22Rv1 (cell line): Measurements from ENCODE around the gene SUOX.

Experiments used
- H3K27ac ChIP-seq: fragments of 450-650 bp; 2 replicates; pipeline ENCODE4 v1.5.1; 2017
- CTCF ChIP-seq: fragments of 450-650 bp; IDR thresholded peaks from 2 replicates; pipeline ENCODE4 v1.5.1; 2017; ENCODE audit warnings: mild to moderate bottlenecking
- ZFX ChIP-seq: fragments of 450-650 bp; IDR thresholded peaks from 2 replicates; pipeline ENCODE4 v1.6.1; 2017; ENCODE audit warnings: antibody characterized with exemption, borderline replicate concordance

Gene SUOX

DNA sequence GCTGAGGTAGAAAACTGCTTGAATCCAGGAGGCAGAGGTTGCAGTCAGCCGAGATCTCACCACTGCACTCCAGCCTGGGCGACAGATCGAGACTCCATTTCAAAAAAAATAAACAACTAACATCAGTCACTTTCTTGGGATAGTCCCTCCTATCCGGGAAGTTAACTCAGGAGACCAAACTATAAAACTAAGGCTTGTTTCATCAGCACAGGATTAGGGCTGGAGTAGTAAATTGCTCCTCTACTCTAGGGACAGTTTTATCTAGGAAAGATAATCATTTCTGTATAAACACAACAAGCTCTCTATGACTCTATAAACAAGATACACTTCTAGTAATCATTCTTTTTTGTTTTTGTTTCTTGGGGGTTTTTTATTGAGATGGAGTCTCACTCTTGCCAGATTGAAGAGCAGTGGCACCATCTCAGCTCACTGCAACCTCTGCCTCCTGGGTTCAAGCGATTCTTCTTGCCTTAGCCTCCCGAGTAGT is 56.4 kb downstream of the SUOX start:
- no peak for TF ChIP-seq ZFX
- TF ChIP-seq CTCF = no peak
- H3K27ac ChIP-seq = no peak overlapping the region
